NCI-H526 treated with DMSO at 0.1 percent for 48 hours (cell line): ENCODE results near the gene AP1S2.
A peak's percentile ranks its signal among the peaks of the same experiment; 100 is the strongest.
"Not testable (repeated sequence)": the region's sequence is repeated elsewhere in the genome, so short reads cannot be mapped to it uniquely, and the experiment has no call there.

Experiments used
- DNase-seq: peaks from one replicate; lab custom pipeline; 2025; lab: John Stamatoyannopoulos, UW

AP1S2 gene

DNA sequence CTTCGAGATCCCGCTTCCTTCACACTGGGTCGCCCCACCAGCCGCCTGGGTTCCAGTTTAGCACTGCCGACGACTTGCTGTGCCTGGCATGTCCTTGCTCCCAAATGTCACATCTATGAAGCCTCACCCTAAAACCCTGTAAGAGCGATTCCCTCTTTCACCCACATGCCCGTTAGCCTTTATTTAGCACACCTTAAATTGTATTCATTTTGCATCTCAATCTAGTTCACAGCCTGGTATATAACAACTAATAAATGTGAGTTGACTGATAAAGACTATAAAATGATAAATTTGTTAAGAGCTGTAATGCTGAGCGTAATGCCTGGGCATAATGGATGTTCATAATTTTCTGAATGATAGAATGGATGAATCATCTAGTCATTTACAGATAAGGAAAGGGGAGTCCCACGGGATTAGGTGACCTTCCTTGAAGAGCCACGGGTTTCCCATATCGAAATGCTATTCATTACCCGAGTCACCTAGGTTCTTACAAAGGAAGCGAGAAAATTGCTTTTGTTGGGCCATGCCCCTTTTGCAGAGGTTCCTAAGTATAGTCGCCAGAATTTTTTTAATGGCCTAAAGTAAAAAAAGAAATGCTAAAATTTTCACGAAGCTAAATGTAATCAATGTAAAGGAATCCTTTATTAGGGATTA, 1.1 kb upstream of the AP1S2 start:
- peak; percentile 28 for DNase-seq

DNA sequence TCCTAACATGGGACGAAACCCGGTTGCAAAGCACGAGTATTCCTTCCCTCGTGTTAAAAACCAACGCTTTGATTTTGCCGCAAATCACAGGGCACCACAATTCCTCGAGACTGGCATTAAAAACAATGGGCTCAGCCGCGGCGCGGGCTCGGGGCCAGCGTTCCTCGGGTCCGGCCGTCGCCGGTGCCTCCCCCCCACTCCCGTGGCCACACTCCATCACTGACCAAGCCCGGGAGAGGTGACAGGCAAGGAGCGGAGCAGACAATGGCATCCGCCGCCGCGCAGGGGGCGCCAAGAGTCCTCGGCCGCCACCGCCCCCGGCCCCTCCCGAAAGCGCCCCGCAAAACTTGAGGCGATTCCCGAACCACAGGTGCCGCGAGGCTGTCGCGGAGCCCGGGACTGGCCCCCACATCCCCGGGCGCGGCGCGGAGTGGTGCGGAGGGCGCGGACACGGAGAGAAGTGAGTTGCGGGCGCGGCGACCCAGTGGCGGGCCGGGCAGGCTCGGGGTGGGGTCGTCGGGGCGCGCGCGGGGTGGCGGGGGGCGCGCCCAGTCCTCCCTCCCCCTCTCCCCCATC, 445 bp downstream of the AP1S2 start:
- peak; percentile 39 for DNase-seq

DNA sequence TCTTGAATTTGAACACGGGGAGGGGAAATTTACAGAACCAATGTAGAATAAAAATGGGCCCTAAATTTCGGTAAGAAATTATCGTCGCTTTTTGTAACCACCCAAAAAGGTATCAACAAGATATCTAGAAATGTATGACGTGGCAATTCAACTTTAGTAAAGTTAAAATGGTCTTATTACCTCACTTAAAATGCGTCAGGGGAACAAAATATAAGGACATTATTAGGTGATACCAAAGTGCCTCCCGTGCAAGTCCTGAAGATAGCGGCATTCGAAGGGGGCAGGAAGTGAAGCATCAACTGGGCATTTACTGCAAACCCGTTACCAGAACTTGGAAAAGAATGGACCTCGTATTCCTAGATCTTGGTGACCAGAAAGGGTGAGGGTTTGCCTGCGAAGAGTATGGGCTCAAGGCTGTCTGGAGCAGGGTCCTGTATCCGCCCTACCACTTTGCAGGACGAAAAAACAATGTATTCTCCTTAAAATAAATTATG, 980 bp downstream of the AP1S2 start:
- no peak for DNase-seq

DNA sequence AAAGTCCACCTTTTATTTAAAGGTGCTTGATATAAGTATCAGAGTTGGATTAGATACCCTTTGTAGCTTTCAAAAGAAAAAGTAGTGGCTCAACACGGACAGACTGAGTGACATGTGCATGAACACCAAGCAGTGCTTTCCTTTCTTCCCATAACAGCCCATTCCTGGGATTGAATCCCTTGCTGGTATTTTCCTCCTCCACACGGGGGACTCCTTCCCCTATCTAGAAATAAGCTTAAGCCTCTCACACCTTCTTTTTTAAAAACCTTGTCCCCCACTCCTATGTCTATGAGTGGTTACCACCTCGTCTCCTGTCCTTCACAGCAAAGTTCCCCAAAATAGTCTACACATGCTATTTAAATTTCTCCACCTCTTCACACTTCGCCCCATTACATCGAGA, 5.1 kb downstream of the AP1S2 start:
- peak; percentile 31 for DNase-seq

DNA sequence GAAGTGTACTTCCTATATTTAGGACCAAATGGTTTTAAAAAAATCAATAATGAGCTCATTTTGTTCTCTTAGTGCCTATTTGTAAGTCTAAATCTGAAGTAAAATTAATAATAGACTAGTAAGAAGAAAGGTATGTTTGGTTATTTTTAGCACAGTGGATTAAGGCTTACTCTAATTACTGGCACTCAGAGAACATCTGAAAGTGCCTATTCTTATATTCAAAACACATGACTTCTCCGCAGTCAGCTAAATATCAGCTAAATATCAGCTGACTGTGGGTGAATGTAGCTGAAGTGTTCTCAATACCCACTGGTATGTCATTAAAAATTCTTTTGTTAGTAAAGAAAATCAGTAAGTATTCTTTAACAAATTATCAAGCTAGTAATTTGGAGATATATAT, 6.0 kb downstream of the AP1S2 start:
- DNase-seq = peak; percentile 56

DNA sequence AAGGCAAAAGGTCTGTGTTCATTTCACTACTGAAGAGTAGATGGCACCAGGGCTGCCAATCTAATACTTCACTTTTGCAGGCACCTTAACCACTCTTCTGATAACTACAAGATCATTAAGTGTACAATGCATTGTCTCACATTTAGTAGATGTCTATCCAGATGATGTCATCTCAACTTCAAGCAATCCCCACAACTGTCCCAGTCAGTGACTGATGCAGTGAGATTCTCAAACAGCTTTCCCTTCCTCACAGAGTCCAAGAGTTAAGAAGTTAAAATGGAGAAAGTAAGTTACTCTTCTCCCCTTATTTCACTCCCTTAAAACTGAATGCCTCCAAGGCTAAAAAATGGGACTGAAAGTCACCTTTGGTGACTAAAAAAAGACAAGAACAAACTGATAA, 10.7 kb downstream of the AP1S2 start:
- no peak for DNase-seq

DNA sequence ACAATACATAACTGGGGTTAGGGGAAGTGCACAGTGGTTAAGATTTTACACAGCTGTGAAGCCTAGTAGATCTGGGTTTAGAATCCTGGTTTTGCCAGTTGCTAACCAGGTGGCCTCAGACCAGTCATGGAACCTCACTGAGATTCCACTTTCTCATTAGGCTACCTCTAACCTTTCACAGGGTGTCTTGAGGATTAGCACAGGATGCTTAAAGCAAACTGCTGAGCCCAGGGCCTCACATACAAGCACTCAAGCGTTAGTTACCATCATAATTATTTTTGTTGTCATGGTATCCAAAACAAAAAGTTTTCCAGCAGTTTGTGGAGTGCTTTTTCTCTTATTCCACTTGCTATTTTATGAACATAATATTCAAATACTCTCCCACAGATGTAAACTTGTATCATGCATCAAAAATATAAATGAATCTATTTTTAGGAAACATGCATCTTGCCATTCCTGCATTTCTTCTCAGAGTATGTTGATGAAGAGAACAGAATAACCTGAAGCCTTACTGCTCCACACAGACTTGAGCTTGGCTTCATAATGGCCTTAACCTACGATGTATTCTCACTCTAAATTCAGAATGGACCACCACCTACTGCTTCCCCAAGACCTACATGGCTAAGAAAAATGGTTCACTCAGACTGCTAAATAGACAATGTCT, 12.6 kb downstream of the AP1S2 start:
- no peak for DNase-seq

DNA sequence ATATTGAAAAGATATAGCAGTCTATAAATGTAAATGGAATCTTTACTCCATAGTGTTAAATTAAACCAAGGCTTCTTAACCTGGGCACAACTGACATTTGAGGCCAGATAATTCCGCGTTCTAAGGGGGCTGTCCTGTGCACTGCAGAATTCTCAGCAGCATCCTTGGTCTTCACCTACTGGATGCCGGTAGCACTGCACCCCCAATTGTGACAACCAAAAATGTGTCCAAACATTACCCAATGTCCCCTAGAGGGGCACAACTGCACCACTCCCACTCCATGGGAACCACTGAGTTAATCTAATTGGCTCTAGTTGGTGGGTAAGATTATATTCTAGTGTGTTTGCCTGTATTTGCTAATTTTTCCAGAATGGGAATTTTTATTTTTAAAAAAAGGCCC, 16.6 kb downstream of the AP1S2 start:
- DNase-seq = no peak

DNA sequence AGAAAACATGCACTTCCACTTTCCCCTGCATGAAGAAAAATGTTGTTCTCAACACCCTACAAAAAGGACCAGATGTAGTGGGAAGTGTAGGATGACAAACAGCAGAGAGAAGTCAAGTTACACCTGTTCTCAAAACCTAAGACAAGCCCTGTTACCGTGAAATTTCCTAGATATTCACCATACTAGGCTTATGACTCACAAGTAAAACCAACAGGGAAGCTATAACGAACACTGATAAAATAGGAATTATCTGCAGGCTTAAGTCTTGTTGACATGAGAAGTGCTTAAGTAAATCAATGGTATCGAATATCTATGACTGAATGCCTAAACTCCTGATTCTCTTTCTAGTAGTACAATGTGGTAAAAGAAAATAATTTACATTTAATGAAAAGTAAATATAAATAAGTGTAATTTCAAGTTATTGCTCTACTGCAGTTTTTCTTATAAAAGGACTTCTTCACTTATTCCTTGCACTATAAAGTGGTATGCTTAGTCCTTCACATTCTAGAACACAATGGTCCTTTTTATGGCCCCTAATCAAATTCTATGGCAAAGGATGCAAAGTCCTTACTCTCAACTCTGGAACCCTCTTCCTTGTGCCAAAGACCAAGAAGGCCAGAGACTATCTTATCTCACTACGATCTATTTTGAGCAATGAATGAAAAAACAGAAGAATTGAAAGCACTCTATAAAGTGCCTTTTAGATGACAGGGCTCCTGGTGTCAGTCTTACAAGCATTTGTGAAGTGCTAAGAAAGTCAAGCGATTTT, 19.6 kb downstream of the AP1S2 start:
- no peak for DNase-seq

DNA sequence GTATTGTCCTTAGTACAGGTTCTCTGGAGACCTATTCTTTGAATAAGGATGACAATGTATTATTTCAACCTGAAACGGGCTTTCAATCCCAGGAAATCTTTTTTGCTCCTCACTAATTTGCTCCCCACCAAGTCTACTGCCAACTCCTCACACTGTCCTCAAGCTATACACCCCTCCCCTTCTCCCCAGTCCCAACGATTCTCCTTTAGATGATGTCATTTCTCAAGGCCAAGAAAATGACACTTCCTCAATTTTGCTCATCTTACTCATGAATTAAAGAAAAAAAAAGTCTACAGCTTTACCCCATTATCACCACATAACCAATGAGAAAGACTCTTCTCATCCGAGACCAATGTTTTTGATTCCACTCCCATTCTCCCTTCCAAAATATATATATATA, 20.6 kb downstream of the AP1S2 start:
- no peak for DNase-seq

DNA sequence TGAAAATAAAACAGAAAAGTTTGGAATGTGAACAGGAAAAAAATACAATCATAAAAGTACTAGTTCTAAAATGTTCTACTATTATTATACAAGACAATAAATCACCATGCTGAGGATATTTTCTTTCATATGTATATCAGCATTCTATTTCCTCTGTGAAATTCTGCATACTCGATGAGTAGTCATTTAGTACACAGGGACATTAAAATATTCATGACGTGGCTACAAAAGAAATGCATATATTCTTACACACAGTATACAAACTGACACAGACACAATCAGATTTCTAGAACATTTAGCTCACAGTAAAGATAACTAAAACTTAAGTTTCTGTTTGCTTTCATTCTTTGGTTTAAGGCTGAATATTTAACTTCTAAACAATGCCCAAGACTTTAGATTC, 23.3 kb downstream of the AP1S2 start:
- not testable (repeated sequence) for DNase-seq

DNA sequence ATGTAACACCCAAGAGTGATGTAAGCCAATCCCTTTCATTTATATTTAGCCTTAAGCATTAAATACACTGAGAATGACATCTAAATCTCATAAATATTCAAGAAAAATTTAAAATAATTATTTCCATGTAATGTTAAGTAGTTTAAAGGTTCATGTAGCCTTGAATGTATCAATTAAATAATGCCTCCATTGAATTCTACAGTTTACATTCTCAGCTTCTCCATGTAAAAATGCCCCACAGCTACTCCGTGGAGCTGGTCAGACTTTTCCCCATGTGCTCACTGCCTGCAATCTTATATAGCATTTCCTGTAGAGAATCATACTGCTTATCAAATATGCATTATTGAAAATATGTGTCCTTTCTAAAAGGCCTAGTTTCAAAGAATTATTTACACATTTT, 25.4 kb downstream of the AP1S2 start:
- DNase-seq = no peak

DNA sequence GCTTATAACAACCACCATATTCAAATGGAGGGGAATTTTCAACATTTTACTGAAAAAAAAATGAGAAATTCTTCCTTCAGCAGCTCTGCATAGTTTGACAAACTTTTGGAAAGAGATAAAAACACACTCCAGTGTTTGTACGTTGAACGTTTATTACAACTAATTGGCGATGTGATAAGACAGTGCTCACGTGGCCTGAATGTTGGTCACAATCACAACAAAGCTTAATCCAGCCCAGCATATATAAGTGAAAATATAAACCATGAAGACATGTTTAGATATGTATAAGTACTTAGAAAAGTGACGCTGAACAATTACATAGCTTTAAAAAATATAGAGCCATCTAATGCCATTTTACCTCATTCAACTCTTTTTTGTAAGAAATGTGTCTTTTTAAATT, 28.7 kb downstream of the AP1S2 start:
- DNase-seq = no peak

DNA sequence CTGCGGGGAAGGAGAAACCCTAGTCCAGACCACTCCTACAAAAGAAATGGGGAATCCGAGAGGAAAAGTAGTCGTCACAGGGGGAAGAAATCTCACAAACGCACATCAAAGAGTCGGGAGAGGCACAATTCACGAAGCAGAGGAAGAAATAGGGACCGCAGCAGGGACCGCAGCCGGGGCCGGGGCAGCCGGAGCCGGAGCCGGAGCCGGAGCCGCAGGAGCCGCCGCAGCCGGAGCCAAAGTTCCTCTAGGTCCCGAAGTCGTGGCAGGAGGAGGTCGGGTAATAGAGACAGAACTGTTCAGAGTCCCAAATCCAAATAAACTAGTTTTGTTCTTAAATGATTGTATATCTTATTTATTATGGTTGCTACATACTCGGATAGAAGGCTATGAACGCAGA, 31.7 kb downstream of the AP1S2 start:
- DNase-seq = no peak

DNA sequence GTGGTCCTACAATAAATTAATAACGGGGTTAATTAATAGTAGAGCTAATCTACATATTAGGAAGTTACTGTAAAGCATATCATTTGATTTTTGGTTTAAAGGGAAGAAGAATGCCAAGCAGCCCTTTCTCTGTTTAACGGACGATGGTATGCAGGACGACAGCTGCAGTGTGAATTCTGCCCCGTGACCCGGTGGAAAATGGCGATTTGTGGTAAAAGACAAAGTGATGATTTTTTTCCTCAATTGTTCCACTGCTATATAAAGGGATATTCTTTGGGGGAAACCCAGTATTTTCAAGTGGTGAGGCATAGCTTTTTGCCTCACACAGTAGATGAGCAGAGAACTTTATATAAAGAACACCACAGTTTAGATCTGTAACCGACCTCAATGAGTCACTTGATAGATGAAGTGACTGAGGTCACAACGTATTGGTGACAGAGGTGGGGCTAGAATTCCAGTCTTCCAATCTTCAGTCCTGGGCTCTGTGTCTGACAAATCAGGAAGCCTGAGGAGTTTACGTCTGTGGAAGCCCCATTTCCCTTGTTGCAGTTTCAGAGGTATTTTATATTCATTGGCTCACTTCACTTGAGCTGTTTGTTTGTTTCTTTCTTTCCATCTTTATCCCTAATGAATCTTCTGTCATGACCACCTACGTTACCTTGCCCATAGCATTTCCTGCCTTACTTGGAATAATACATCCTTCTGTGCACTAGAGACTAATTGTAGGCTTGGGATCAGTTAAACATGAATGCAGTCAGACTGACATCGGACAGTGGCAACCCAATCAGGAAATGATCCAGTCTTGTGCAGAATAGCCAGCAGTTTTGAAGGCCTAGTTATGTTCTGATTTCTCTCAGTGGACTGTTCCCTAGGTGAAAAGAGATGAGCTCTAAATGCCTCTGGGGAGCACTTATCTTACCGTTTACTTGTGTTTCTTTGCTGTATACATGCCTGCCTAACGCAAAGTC, 34.2 kb downstream of the AP1S2 start:
- DNase-seq = no peak

DNA sequence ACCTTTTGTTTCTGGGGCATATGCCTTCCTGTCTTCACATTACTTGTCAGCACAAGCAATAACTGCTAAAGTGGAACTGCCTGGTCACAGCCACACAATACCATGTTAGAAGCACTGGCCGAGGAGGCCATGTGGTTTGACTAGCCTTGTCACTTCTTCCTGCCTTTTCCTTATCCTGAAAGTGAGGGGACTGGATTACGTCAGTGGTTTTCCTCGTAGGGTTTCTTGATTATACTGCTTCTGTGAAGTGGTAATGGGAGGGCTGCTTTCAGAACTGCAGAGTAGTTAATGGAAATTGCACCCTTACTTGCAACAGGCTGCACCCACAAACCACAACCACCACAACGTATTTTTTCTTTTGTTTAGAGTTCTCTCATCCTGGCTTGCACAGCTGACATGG, 37.7 kb downstream of the AP1S2 start:
- no peak for DNase-seq

DNA sequence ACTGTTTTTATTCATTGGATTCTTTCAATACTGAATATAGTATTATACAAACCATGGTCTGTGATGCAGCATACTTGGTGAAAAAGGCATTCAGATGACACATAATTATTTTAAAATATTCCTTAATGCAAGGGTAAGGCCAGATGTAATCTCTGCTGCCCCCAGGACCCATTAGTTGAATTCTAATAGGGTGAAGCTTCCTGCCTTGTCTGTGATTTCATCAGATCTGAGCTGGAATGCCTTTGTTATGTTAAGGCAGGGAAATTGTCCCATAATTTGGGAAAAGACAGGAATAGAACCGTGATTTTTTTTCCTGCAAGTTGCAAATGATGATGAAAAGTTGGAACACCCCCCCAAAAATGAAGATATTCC, 38.2 kb downstream of the AP1S2 start:
- no peak for DNase-seq

DNA sequence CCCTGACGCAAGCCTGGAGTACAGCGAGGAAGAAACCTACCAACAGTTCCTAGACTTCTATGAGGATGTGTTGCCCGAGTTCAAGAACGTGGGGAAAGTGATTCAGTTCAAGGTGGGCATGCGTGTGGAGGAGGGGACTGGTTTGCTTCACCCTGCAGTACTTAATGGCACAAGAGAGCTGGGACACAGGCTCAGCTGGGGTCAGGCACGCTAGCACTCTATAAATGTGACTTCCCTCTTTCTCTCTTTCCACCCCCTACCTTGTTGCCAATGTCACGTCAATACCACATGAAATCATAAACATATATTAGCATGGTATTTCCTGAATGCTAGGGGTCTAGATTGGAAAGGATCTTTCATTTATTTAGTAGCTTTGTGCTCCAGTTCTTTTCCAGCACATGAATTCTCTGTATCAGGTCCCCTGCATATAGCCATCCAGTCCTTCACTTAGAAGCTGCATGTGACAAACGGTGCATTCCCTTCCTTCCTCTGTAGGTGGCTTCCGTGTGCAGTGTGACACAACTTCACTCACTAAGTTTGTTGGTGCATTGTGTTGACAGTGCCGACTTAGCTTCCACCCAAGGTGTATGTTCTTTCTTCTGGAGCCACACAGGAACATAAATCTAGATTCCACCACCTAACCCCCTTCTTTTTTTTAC, 38.7 kb downstream of the AP1S2 start:
- DNase-seq = no peak

DNA sequence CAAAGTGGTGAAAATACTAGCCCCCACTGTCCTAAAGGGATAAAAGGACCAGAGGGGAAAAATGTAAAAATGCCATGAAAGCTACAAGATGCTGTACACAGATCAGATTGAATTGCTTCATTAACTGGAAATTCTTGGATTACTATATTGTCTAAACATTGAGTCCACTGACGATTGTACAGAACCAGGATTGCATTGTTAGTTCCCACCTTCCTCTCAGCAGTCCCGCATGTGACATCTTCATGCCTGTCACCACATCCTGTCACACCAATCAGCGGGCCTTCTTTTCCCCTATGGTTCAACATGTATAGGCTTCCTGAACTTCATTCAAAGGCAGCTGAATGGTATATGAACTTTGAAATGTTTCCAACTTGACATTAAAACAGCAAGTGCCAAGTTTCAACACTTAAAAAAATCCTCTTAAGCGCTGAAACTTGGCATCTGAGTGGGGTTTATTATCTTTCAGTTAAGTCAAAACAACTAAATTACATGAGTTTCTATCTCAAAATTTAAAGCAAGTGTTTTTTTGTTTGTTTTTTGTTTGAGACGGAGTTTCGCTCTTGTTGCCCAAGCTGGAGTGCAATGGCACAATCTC, 39.7 kb downstream of the AP1S2 start:
- DNase-seq = no peak

DNA sequence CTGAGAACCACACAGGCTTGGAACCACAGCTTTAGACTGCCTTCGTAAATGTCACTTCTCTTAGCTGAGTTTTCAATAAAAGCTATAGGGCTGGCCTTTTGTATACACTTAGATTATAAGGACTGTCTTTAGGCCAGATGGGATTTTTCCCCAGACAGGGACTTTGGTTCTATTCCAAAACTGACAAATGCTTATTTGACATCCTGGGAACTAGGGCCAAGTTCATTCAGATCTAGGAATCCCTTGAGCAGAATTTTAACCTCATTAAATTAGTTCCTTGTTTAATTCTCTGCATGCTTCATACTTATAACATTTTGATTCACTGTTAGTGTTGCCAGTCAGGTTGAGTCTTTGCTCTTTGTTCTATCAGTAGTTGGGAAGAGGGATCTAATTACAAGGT, 41.2 kb downstream of the AP1S2 start:
- DNase-seq = no peak
